Measurements from ENCODE around the gene PPARG.
"Not testable (repeated sequence)": the region's sequence is repeated elsewhere in the genome, so short reads cannot be mapped to it uniquely, and the experiment has no call there.

Gene PPARG

GRCh38 chr3:12445523-12446240 lies 156.8 kb downstream of the PPARG start:
- no peak for DNase-seq

- no peak for DNase-seq
Measured at GRCh38 chr3:12446298-12446697, 157.4 kb downstream of the PPARG start.

- no peak for DNase-seq
Measured at GRCh38 chr3:12447075-12447474, 158.2 kb downstream of the PPARG start.

- not testable (repeated sequence) for DNase-seq
Measured at GRCh38 chr3:12448404-12449202, 159.7 kb downstream of the PPARG start.

GRCh38 chr3:12449889-12450682 lies 161.2 kb downstream of the PPARG start:
- no peak for DNase-seq

GRCh38 chr3:12451481-12451880 lies 162.6 kb downstream of the PPARG start:
- no peak for DNase-seq

GRCh38 chr3:12451960-12452359 lies 163.1 kb downstream of the PPARG start:
- no peak for DNase-seq

GRCh38 chr3:12452361-12453330 lies 163.8 kb downstream of the PPARG start:
- no peak for DNase-seq

- DNase-seq, result no peak
Measured at GRCh38 chr3:12454076-12454815, 165.4 kb downstream of the PPARG start.

GRCh38 chr3:12454816-12455121 lies 165.9 kb downstream of the PPARG start:
- no peak for DNase-seq

GRCh38 chr3:12455740-12456139 lies 166.9 kb downstream of the PPARG start:
- no peak for DNase-seq

- DNase-seq, result no peak
Measured at GRCh38 chr3:12456441-12456840, 167.6 kb downstream of the PPARG start.

GRCh38 chr3:12457380-12457779 lies 168.5 kb downstream of the PPARG start:
- DNase-seq, result not testable (repeated sequence)

GRCh38 chr3:12458901-12459300 lies 170.0 kb downstream of the PPARG start:
- no peak for DNase-seq

- DNase-seq, result no peak
Measured at GRCh38 chr3:12460127-12460526, 171.3 kb downstream of the PPARG start.

GRCh38 chr3:12461097-12461649 lies 172.3 kb downstream of the PPARG start:
- DNase-seq, result peak; percentile 39

GRCh38 chr3:12462159-12462947 lies 173.5 kb downstream of the PPARG start:
- peak; percentile 43 for DNase-seq

- no peak for DNase-seq
Measured at GRCh38 chr3:12463686-12464085, 174.8 kb downstream of the PPARG start.

GRCh38 chr3:12464181-12464580 lies 175.3 kb downstream of the PPARG start:
- no peak for DNase-seq

- DNase-seq, result no peak
Measured at GRCh38 chr3:12465151-12465835, 176.4 kb downstream of the PPARG start.
